WTC11 (cell line): ENCODE results near the gene PYGL. TPM values are rescaled to one million over a fixed set of nuclear protein-coding genes. Genes with fewer than 3 reads are reported as not detected.

ENCODE experiments used
- ATAC-seq: fragments of 200-7000 bp; cut with Tn5 transposase; 2 replicates; pipeline ENCODE4 v1.10.0; 2021; ENCODE audit warnings: mild to moderate bottlenecking, moderate library complexity
- CTCF ChIA-PET: fragments of 300-600 bp; sonication (Branson Sonifier 250); formaldehyde crosslinking; loops from one replicate; lab custom pipeline; 2021; ENCODE audit warnings: antibody characterized with exemption; lab: Charles Lee
- POLR2A ChIA-PET: fragments of 350-600 bp; sonication (Branson Sonifier 250); formaldehyde crosslinking; loops from one replicate; lab custom pipeline; 2021; ENCODE audit warnings: antibody characterized with exemption; lab: Charles Lee
- DNase-seq: peaks from one replicate; pipeline ENCODE4 v3.0.0; 2021; ENCODE audit warnings: low spot score
- H3K27ac Mint-ChIP-seq: 2 replicates; pipeline ENCODE4 v1.8.0; 2021; ENCODE audit warnings: mixed read lengths
- H3K27me3 Mint-ChIP-seq: 2 replicates; pipeline ENCODE4 v1.8.0; 2021; ENCODE audit warnings: low read depth, mild to moderate bottlenecking, moderate library complexity, mixed read lengths
- H3K36me3 Mint-ChIP-seq: 2 replicates; pipeline ENCODE4 v1.8.0; 2021; ENCODE audit warnings: mixed read lengths
- H3K4me1 Mint-ChIP-seq: 2 replicates; pipeline ENCODE4 v1.8.0; 2022; ENCODE audit warnings: mixed read lengths
- H3K4me3 Mint-ChIP-seq: 2 replicates; pipeline ENCODE4 v1.8.0; 2021; ENCODE audit warnings: mild to moderate bottlenecking, moderate library complexity, mixed read lengths
- H3K9me3 Mint-ChIP-seq: 2 replicates; pipeline ENCODE4 v1.8.0; 2021; ENCODE audit warnings: mixed read lengths
- ATF2 ChIP-seq: sonication (generic); formaldehyde crosslinking; IDR thresholded peaks from 2 replicates; pipeline ENCODE4 v1.8.1; 2022; ENCODE audit warnings: low read depth, missing genetic modification reagents, borderline replicate concordance
- CDX4 ChIP-seq: fragments of 250-450 bp; sonication (Bioruptor Pico); IDR thresholded peaks from 2 replicates; pipeline ENCODE4 v1.9.0; 2021; ENCODE audit warnings: moderate library complexity, mild to moderate bottlenecking, inconsistent platforms, borderline replicate concordance
- CTCF ChIP-seq: fragments of 200-600 bp; IDR thresholded peaks from 2 replicates; pipeline ENCODE4 v1.8.0; 2022; ENCODE audit warnings: antibody characterized with exemption
- EMX1 ChIP-seq: fragments of 250-450 bp; sonication (Bioruptor Pico); IDR thresholded peaks from 2 replicates; pipeline ENCODE4 v1.8.0; 2021; ENCODE audit warnings: mild to moderate bottlenecking
- GABPB1 ChIP-seq: sonication (generic); formaldehyde crosslinking; IDR thresholded peaks from 2 replicates; pipeline ENCODE4 v1.8.1; 2023; ENCODE audit warnings: mild to moderate bottlenecking, missing genetic modification reagents
- JAZF1 ChIP-seq: fragments of 250-450 bp; sonication (Bioruptor Pico); IDR thresholded peaks from 2 replicates; pipeline ENCODE4 v1.9.0; 2021; ENCODE audit warnings: moderate library complexity, mild to moderate bottlenecking, inconsistent platforms
- MYBL2 ChIP-seq: sonication (generic); formaldehyde crosslinking; IDR thresholded peaks from 2 replicates; pipeline ENCODE4 v1.8.1; 2023; ENCODE audit warnings: mild to moderate bottlenecking, moderate library complexity, missing genetic modification reagents
- NFATC4 ChIP-seq: fragments of 250-450 bp; sonication (Bioruptor Pico); IDR thresholded peaks from 2 replicates; pipeline ENCODE4 v1.9.0; 2021; ENCODE audit warnings: mild to moderate bottlenecking
- NR1H2 ChIP-seq: sonication (generic); formaldehyde crosslinking; IDR thresholded peaks from 2 replicates; pipeline ENCODE4 v1.9.0; 2021; ENCODE audit warnings: mild to moderate bottlenecking, moderate library complexity, missing genetic modification reagents
- OVOL2 ChIP-seq: fragments of 250-450 bp; sonication (Bioruptor Pico); IDR thresholded peaks from 2 replicates; pipeline ENCODE4 v1.9.0; 2021; ENCODE audit warnings: mild to moderate bottlenecking, borderline replicate concordance
- PREB ChIP-seq: sonication (generic); formaldehyde crosslinking; IDR thresholded peaks from 2 replicates; pipeline ENCODE4 v1.8.1; 2022; ENCODE audit warnings: mild to moderate bottlenecking, missing genetic modification reagents, moderate library complexity, borderline replicate concordance
- SMAD3 ChIP-seq: sonication (generic); formaldehyde crosslinking; IDR thresholded peaks from 2 replicates; pipeline ENCODE4 v1.8.0; 2022; ENCODE audit warnings: missing genetic modification reagents, mild to moderate bottlenecking, borderline replicate concordance
- TEAD4 ChIP-seq: sonication (generic); formaldehyde crosslinking; IDR thresholded peaks from 2 replicates; pipeline ENCODE4 v1.8.0; 2022; ENCODE audit warnings: mild to moderate bottlenecking, missing genetic modification reagents
- USF2 ChIP-seq: sonication (generic); formaldehyde crosslinking; IDR thresholded peaks from 2 replicates; pipeline ENCODE4 v1.8.1; 2023; ENCODE audit warnings: mild to moderate bottlenecking, missing genetic modification reagents, moderate library complexity
- ZNF121 ChIP-seq: sonication (generic); formaldehyde crosslinking; IDR thresholded peaks from 2 replicates; pipeline ENCODE4 v1.8.0; 2023; ENCODE audit warnings: missing genetic modification reagents
- ZNF232 ChIP-seq: sonication (generic); formaldehyde crosslinking; IDR thresholded peaks from 2 replicates; pipeline ENCODE4 v1.8.0; 2022; ENCODE audit warnings: mild to moderate bottlenecking, missing genetic modification reagents
- ZNF423 ChIP-seq: fragments of 250-450 bp; sonication (Bioruptor Pico); IDR thresholded peaks from 2 replicates; pipeline ENCODE4 v2.1.2; 2022; ENCODE audit warnings: mild to moderate bottlenecking, moderate library complexity
- ZNF425 ChIP-seq: fragments of 250-450 bp; sonication (Bioruptor Pico); conservative IDR thresholded peaks from 2 replicates; pipeline ENCODE4 v1.9.0; 2021; ENCODE audit warnings: mild to moderate bottlenecking
- total RNA-seq: library from RNA; stranded (reverse); gene quantifications from 3 replicates; pipeline ENCODE4 v1.2.3, GENCODE V29; 2021
- TF ChIP-seq, protein P1 (sequence below): sonication (generic); formaldehyde crosslinking; IDR thresholded peaks from 2 replicates; pipeline ENCODE4 v1.8.0; 2022; ENCODE audit warnings: mild to moderate bottlenecking, missing genetic modification reagents
- TF ChIP-seq, protein P2 (sequence below): sonication (generic); formaldehyde crosslinking; IDR thresholded peaks from 2 replicates; pipeline ENCODE4 v1.8.0; 2023; ENCODE audit warnings: mild to moderate bottlenecking, missing genetic modification reagents

The PYGL gene
- total RNA-seq, 1 experiment from 2014 or later: 81.0 TPM

DNA sequence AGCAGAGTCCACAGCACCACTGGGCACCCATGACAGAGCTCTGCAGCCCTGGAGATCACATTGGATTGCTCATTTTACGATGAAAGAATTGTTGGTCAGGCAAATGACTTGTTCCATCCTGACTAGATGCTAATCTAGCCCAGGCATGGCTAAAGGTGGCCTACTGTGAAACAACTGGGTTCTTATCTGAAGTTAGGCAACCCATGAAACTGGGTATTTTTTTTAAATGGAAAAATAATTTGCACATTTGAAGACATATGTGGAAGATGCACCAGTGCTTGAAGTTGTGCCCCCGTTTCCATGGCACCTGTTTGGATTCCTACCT, 8.3 kb downstream of the PYGL start (continued):
- TF ChIP-seq ZNF425 (CRISPR knock-in tag): no peak
- no peak for TF ChIP-seq GABPB1 (CRISPR knock-in tag)
- no peak for TF ChIP-seq TEAD4 (CRISPR knock-in tag)
- TF ChIP-seq ZNF232: no peak
- TF ChIP-seq, protein P1, sequence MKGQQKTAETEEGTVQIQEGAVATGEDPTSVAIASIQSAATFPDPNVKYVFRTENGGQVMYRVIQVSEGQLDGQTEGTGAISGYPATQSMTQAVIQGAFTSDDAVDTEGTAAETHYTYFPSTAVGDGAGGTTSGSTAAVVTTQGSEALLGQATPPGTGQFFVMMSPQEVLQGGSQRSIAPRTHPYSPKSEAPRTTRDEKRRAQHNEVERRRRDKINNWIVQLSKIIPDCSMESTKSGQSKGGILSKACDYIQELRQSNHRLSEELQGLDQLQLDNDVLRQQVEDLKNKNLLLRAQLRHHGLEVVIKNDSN (CRISPR knock-in tag): no peak

GRCh38 chr14:50935126-50936015, 8.9 kb downstream of the PYGL start:
- POLR2A ChIA-PET: no interaction called here

More at GRCh38 chr14:50935126-50936015, 8.9 kb downstream of the PYGL start:
- peaks cover 48% of the 10 kb centered on the region for H3K36me3 Mint-ChIP-seq
- TF ChIP-seq ZNF423 (CRISPR knock-in tag): no peak
- no peak for TF ChIP-seq GABPB1 (CRISPR knock-in tag)
- TF ChIP-seq EMX1 (CRISPR knock-in tag): no peak
- TF ChIP-seq JAZF1: no peak
- no peak for TF ChIP-seq NR1H2
- no peak for TF ChIP-seq USF2 (CRISPR knock-in tag)
- no peak for TF ChIP-seq CDX4 (CRISPR knock-in tag)
- no peak for TF ChIP-seq NFATC4
- TF ChIP-seq ZNF121 (CRISPR knock-in tag): no peak
- TF ChIP-seq CTCF: no peak
- no peak for TF ChIP-seq OVOL2 (CRISPR knock-in tag)
- TF ChIP-seq MYBL2 (CRISPR knock-in tag): no peak
- TF ChIP-seq SMAD3 (CRISPR knock-in tag): no peak
- TF ChIP-seq, protein P2, sequence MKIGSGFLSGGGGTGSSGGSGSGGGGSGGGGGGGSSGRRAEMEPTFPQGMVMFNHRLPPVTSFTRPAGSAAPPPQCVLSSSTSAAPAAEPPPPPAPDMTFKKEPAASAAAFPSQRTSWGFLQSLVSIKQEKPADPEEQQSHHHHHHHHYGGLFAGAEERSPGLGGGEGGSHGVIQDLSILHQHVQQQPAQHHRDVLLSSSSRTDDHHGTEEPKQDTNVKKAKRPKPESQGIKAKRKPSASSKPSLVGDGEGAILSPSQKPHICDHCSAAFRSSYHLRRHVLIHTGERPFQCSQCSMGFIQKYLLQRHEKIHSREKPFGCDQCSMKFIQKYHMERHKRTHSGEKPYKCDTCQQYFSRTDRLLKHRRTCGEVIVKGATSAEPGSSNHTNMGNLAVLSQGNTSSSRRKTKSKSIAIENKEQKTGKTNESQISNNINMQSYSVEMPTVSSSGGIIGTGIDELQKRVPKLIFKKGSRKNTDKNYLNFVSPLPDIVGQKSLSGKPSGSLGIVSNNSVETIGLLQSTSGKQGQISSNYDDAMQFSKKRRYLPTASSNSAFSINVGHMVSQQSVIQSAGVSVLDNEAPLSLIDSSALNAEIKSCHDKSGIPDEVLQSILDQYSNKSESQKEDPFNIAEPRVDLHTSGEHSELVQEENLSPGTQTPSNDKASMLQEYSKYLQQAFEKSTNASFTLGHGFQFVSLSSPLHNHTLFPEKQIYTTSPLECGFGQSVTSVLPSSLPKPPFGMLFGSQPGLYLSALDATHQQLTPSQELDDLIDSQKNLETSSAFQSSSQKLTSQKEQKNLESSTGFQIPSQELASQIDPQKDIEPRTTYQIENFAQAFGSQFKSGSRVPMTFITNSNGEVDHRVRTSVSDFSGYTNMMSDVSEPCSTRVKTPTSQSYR (CRISPR knock-in tag): no peak
- no peak for TF ChIP-seq ATF2 (CRISPR knock-in tag)
- TF ChIP-seq PREB (CRISPR knock-in tag): no peak
- TF ChIP-seq, all 79 proteins: peak for 0
- Mint-ChIP-seq H3K4me3 (no peak overlapping the region), H3K27me3 (no peaks in the 10 kb centered on the region), H3K4me1 (peaks cover 12% of the 10 kb centered on the region), H3K9me3 (no peaks in the 10 kb centered on the region), H3K27ac (no peak overlapping the region)
- no peak for DNase-seq
- CTCF ChIA-PET: interaction anchor here (0.9 kb wide), 1 partner anchor 75 kb away, joined by 4 read pairs; no protein-coding TSS in a partner anchor
- no peak for ATAC-seq
